ENCODE data around the gene OSBPL3. TPM values are rescaled to one million over a fixed set of nuclear protein-coding genes. Genes with fewer than 3 reads are reported as not detected.

The OSBPL3 gene
- total RNA-seq, 1 experiment from 2014 or later: 8.6 TPM

DNA sequence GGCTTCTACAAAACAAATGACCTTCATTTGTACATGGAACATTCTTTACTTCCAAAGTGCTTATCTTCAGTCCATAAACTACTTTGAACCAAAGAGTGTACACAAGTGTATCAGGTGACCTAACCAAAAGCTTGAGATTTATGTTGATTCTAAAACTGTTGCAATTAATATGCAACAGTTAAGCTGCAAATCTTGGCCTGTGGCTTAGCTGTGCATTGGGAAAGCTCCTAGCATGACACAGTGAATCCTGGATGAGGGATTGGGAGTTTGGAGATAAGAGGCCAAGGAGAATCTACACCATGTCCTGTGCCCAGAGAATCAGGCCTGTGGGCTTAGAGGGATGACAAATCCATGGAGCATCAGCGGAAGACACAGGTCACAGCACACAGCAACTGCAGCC lies 117.5 kb downstream of the OSBPL3 start:
- Histone ChIP-seq H3K27me3 (ENCODE audit: insufficient read depth, low read length) (no peaks in the 10 kb centered on the region), H3K4me2 (ENCODE audit: insufficient read depth, insufficient read length, low read length) (no peak overlapping the region), H4K8ac (replicated peaks; ENCODE audit: insufficient read length, low read depth, low read length) (no peak overlapping the region), H2BK12ac (ENCODE audit: insufficient read length, low read depth, low read length) (no peak overlapping the region), H3K14ac (ENCODE audit: insufficient read depth, low read length) (no peak overlapping the region), H3K79me1 (ENCODE audit: insufficient read depth, low read depth, low read length, poor library complexity, severe bottlenecking) (no peaks in the 10 kb centered on the region), H4K20me1 (ENCODE audit: control insufficient read depth, insufficient read depth, insufficient read length) (no peaks in the 10 kb centered on the region), H4K91ac (ENCODE audit: insufficient read length, low read depth, low read length) (no peak overlapping the region), H2BK5ac (ENCODE audit: insufficient read length, low read length) (no peak overlapping the region), H2AK5ac (ENCODE audit: insufficient read length, low read length) (no peak overlapping the region), H3K18ac (ENCODE audit: insufficient read length, low read depth, low read length) (no peak overlapping the region), H3K4ac (ENCODE audit: low read depth, low read length) (no peak overlapping the region), H2BK20ac (ENCODE audit: low read depth, low read length, poor library complexity, severe bottlenecking) (no peak overlapping the region), H3K56ac (ENCODE audit: insufficient read length, low read depth, low read length) (no peak overlapping the region), H2BK120ac (ENCODE audit: low read depth, low read length, poor library complexity, severe bottlenecking) (no peak overlapping the region), H2AFZ (ENCODE audit: low read length) (no peak overlapping the region), H3K79me2 (ENCODE audit: insufficient read depth, low read length) (no peaks in the 10 kb centered on the region), H2BK15ac (ENCODE audit: low read depth, low read length) (no peak overlapping the region), H3K23me2 (ENCODE audit: insufficient read length, low read depth, low read length, poor library complexity, severe bottlenecking) (no peaks in the 10 kb centered on the region), H3T11ph (ENCODE audit: low read length) (no peak overlapping the region), H3K23ac (ENCODE audit: insufficient read length, low read depth, low read length) (no peak overlapping the region), H3K27ac (ENCODE audit: insufficient read length, low read depth, low read length) (no peak overlapping the region), H4K5ac (ENCODE audit: insufficient read length, low read depth, low read length) (no peak overlapping the region), H3K9ac (ENCODE audit: extremely low read depth, insufficient read length, low read length) (no peak overlapping the region), H3K9me3 (ENCODE audit: control insufficient read depth, low read depth, low read length) (no peaks in the 10 kb centered on the region), H3K4me1 (ENCODE audit: insufficient read depth, low read length) (no peaks in the 10 kb centered on the region)
- TF ChIP-seq, protein P1, sequence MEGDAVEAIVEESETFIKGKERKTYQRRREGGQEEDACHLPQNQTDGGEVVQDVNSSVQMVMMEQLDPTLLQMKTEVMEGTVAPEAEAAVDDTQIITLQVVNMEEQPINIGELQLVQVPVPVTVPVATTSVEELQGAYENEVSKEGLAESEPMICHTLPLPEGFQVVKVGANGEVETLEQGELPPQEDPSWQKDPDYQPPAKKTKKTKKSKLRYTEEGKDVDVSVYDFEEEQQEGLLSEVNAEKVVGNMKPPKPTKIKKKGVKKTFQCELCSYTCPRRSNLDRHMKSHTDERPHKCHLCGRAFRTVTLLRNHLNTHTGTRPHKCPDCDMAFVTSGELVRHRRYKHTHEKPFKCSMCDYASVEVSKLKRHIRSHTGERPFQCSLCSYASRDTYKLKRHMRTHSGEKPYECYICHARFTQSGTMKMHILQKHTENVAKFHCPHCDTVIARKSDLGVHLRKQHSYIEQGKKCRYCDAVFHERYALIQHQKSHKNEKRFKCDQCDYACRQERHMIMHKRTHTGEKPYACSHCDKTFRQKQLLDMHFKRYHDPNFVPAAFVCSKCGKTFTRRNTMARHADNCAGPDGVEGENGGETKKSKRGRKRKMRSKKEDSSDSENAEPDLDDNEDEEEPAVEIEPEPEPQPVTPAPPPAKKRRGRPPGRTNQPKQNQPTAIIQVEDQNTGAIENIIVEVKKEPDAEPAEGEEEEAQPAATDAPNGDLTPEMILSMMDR (conservative IDR thresholded peaks at IDR 0.05): no peak
- Mint-ChIP-seq H3K4me1 (peaks cover 2 to 3% of the 10 kb centered on the region in 2 experiments), H3K27me3 (ENCODE audit: low read depth) (no peaks in the 10 kb centered on the region), H3K9me3 (no peaks in the 10 kb centered on the region), H3K27ac (no peak overlapping the region), H3K4me3 (no peak overlapping the region), H3K36me3 (ENCODE audit: insufficient read depth in 1 of 3, low read depth in 3 of 3) (peaks cover 7 to 22% (median 13%) of the 10 kb centered on the region in 3 experiments)
- WGBS (ENCODE audit: extremely low coverage, insufficient read length, low lambda C conversion rate): no CpG with 5 or more reads among the region's 1 CpG
- no peak for DNase-seq

Measured in H9 (cell line).